ENCODE data around the gene SUGCT. TPM values are rescaled to one million over a fixed set of nuclear protein-coding genes. Genes with fewer than 3 reads are reported as not detected.
"Not testable (repeated sequence)": the region's sequence is repeated elsewhere in the genome, so short reads cannot be mapped to it uniquely, and the experiment has no call there.

The SUGCT gene
- total and polyA plus RNA-seq, 2 of the 13 experiments (the other 11 are each of a cell fraction or from before 2014, with no cell fraction given) = 10.1 to 22.2 TPM

DNA sequence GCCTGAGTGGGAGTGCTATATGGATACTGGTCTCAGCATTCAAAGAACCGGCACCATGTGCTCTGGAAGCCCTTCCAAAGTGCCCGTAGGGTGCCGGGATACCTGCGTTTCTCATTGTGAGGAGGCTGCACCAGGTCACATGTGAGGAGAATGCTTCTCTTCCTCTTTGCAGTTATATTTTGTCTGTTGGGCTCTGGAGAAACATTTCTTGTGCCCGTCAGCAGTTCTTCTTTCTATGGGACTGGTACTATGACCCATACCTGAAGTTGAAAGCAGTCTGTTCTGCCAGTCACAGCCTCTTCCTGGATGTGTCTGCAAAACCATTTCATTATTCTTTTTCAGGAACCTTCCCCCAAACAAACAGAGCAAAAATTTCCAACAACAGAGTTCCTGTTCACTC lies 465.0 kb downstream of the SUGCT start (continued):
- TF ChIP-seq ELK4 (CRISPR knock-in tag; IDR thresholded peaks at IDR 0.05; ENCODE audit: borderline replicate concordance) (no peak), HOXA5 (CRISPR knock-in tag; IDR thresholded peaks at IDR 0.05) (no peak), ZNF263 (CRISPR knock-in tag; IDR thresholded peaks at IDR 0.05) (no peak), XRCC5 (optimal IDR thresholded peaks at IDR 0.05; ENCODE audit: low read length) (no peak), ZSCAN29 (CRISPR knock-in tag; conservative IDR thresholded peaks at IDR 0.05) (no peak)

GRCh38 chr7:40602351-40602750 lies 467.5 kb downstream of the SUGCT start:
- H3K9ac ChIP-seq (ENCODE audit: insufficient read depth, low read depth, low read length); intact Hi-C loops (cut with micrococcal nuclease; ENCODE audit: unreplicated experiment); DNase-seq (ENCODE audit: low spot score); H3K36me3 ChIP-seq (replicated peaks in 1 of 2; ENCODE audit: control insufficient read depth in 1 of 2, insufficient read depth in 2 of 2, low read length in 2 of 2); BruUV-seq (replicated peaks); H3K4me2 ChIP-seq (ENCODE audit: low read depth, low read length); H3K27me3 ChIP-seq (ENCODE audit: control insufficient read depth in 1 of 2, insufficient read depth in 2 of 2, low read length in 2 of 2); H3K79me2 ChIP-seq (ENCODE audit: insufficient read depth, low read length); H4K20me1 ChIP-seq (ENCODE audit: insufficient read depth, low read length); in situ Hi-C loops (cut with HindIII; ENCODE audit: extremely low pct_ligation_motif_present, low pct_unique_long_range_greater_than_20kb); CTCF ChIA-PET (ENCODE audit: low intra/inter-chr PET ratio, low total read pairs); H3K4me3 ChIP-seq (replicated peaks in 1 of 3; ENCODE audit: insufficient read depth in 1 of 3, low read depth in 2 of 3, low read length in 3 of 3); ATAC-seq; H3K9me3 ChIP-seq (ENCODE audit: low read length); H3K27ac ChIP-seq (ENCODE audit: extremely low read length, insufficient read depth, low read length); POLR2A ChIA-PET; FAIRE-seq; H2AFZ ChIP-seq (ENCODE audit: low read length): not testable (repeated sequence)
- 100% methylated on average over 2 of the region's 2 CpGs for WGBS (ENCODE audit: low lambda C conversion rate)
- peaks cover 23% of the 10 kb centered on the region for H3K4me1 ChIP-seq (ENCODE audit: insufficient read depth, low read length)
